PC-9 (cell line): ENCODE results near the gene CROCC2.

Experiments
- CTCF ChIP-seq: fragments of 200-600 bp; sonication (generic); conservative IDR thresholded peaks from 2 replicates; pipeline ENCODE4 v1.6.1; 2017; ENCODE audit warnings: mixed run types, antibody characterized with exemption, mild to moderate bottlenecking, moderate library complexity
- EZH2 ChIP-seq: fragments of 200-600 bp; sonication (generic); IDR thresholded peaks from 2 replicates; pipeline ENCODE4 v1.8.0; 2017; ENCODE audit warnings: antibody characterized with exemption, low read depth

GRCh38 chr2:240951045-240951594, 45.0 kb downstream of the CROCC2 start:
- TF ChIP-seq CTCF (no peak), EZH2 (no peak)
